ENCODE data around the gene CC2D2B. TPM values are rescaled to one million over a fixed set of nuclear protein-coding genes. Genes with fewer than 3 reads are reported as not detected.
A peak's percentile ranks its signal among the peaks of the same experiment; 100 is the strongest.
"Not testable (repeated sequence)": the region's sequence is repeated elsewhere in the genome, so short reads cannot be mapped to it uniquely, and the experiment has no call there.

The CC2D2B gene
- total and polyA plus RNA-seq, 5 donors from 2014 or later: 0.63 to 3.1 TPM; not detected in 3

GRCh38 chr10:95909561-95909960 lies 1.8 kb downstream of the CC2D2B start:
- Histone ChIP-seq H3K4me3 (ENCODE audit: low read depth, low read length) (no peak overlapping the region), H3K9me3 (ENCODE audit: control insufficient read depth in 2 of 2, low read length in 2 of 2) (no peaks in the 10 kb centered on the region), H3K27me3 (ENCODE audit: control insufficient read depth, insufficient read depth, low read length) (peaks cover 2% of the 10 kb centered on the region), H3K27ac (ENCODE audit: insufficient read depth, low read length, poor library complexity, severe bottlenecking) (no peak overlapping the region), H3K4me1 (ENCODE audit: control insufficient read depth, insufficient read depth, low read length, poor library complexity, severe bottlenecking) (peaks cover 10% of the 10 kb centered on the region), H3K36me3 (ENCODE audit: control insufficient read depth, insufficient read depth, low read length) (no peaks in the 10 kb centered on the region)
- H3K4me1 Mint-ChIP-seq: peaks cover 4 to 20% (median 8%) of the 10 kb centered on the region in 4 donors
- no peak for ATAC-seq (ENCODE audit: low read depth in 2 of 2)
- no peak for DNase-seq
- no peak overlapping the region for H3K27ac Mint-ChIP-seq
- no peaks in the 10 kb centered on the region for H3K9me3 Mint-ChIP-seq
- peaks cover 3% of the 10 kb centered on the region for H3K36me3 Mint-ChIP-seq
- H3K4me3 Mint-ChIP-seq: no peak overlapping the region
- peaks cover 13% of the 10 kb centered on the region for H3K27me3 Mint-ChIP-seq

GRCh38 chr10:95916039-95916438 lies 8.3 kb downstream of the CC2D2B start:
- not testable (repeated sequence) for H3K9me3 ChIP-seq (ENCODE audit: control insufficient read depth in 2 of 2, low read length in 2 of 2); H3K4me3 Mint-ChIP-seq; H3K27me3 ChIP-seq (ENCODE audit: control insufficient read depth, insufficient read depth, low read length); H3K27ac Mint-ChIP-seq; H3K4me3 ChIP-seq (ENCODE audit: low read depth, low read length); H3K9me3 Mint-ChIP-seq; H3K36me3 ChIP-seq (ENCODE audit: control insufficient read depth, insufficient read depth, low read length); DNase-seq; H3K36me3 Mint-ChIP-seq; H3K4me1 ChIP-seq (ENCODE audit: control insufficient read depth, insufficient read depth, low read length, poor library complexity, severe bottlenecking); H3K27ac ChIP-seq (ENCODE audit: insufficient read depth, low read length, poor library complexity, severe bottlenecking); ATAC-seq (ENCODE audit: low read depth in 2 of 2); H3K4me1 Mint-ChIP-seq
- H3K27me3 Mint-ChIP-seq: peaks cover 27% of the 10 kb centered on the region

GRCh38 chr10:95920798-95921426 lies 13.1 kb downstream of the CC2D2B start:
- no peak for ATAC-seq (ENCODE audit: low read depth in 2 of 2)
- DNase-seq: no peak
- H3K27me3 Mint-ChIP-seq: peaks cover 15% of the 10 kb centered on the region

GRCh38 chr10:95925033-95925432 lies 17.3 kb downstream of the CC2D2B start:
- Mint-ChIP-seq H3K9me3 (no peaks in the 10 kb centered on the region), H3K27me3 (peaks cover 12% of the 10 kb centered on the region), H3K4me3 (no peak overlapping the region), H3K27ac (no peak overlapping the region), H3K36me3 (no peaks in the 10 kb centered on the region), H3K4me1 (no peaks in the 10 kb centered on the region)
- peaks cover 2% of the 10 kb centered on the region for H3K27me3 ChIP-seq (ENCODE audit: control insufficient read depth, insufficient read depth, low read length)
- ATAC-seq (ENCODE audit: low read depth in 2 of 2): no peak
- DNase-seq: no peak
- no peak overlapping the region for H3K4me3 ChIP-seq (ENCODE audit: low read depth, low read length)
- no peak overlapping the region for H3K27ac ChIP-seq (ENCODE audit: insufficient read depth, low read length, poor library complexity, severe bottlenecking)
- no peaks in the 10 kb centered on the region for H3K4me1 ChIP-seq (ENCODE audit: control insufficient read depth, insufficient read depth, low read length, poor library complexity, severe bottlenecking)
- H3K36me3 ChIP-seq (ENCODE audit: control insufficient read depth, insufficient read depth, low read length): no peaks in the 10 kb centered on the region
- H3K9me3 ChIP-seq (ENCODE audit: control insufficient read depth in 2 of 2, low read length in 2 of 2): no peaks in the 10 kb centered on the region

More at GRCh38 chr10:95920798-95921426, 13.1 kb downstream of the CC2D2B start:
- peaks cover 2% of the 10 kb centered on the region for H3K27me3 ChIP-seq (ENCODE audit: control insufficient read depth, insufficient read depth, low read length)
- Mint-ChIP-seq H3K4me1 (no peaks in the 10 kb centered on the region), H3K9me3 (peaks cover 0 to 1% (median 0%) of the 10 kb centered on the region in 7 donors), H3K36me3 (no peaks in the 10 kb centered on the region), H3K27ac (no peak overlapping the region), H3K4me3 (no peak overlapping the region)
- H3K9me3 ChIP-seq (ENCODE audit: control insufficient read depth in 2 of 2, low read length in 2 of 2): no peaks in the 10 kb centered on the region
- H3K27ac ChIP-seq (ENCODE audit: insufficient read depth, low read length, poor library complexity, severe bottlenecking): no peak overlapping the region
- H3K36me3 ChIP-seq (ENCODE audit: control insufficient read depth, insufficient read depth, low read length): no peaks in the 10 kb centered on the region
- no peaks in the 10 kb centered on the region for H3K4me1 ChIP-seq (ENCODE audit: control insufficient read depth, insufficient read depth, low read length, poor library complexity, severe bottlenecking)
- H3K4me3 ChIP-seq (ENCODE audit: low read depth, low read length): no peak overlapping the region

- Histone ChIP-seq H3K27ac (ENCODE audit: insufficient read depth, low read length, poor library complexity, severe bottlenecking) (no peak overlapping the region), H3K4me1 (ENCODE audit: control insufficient read depth, insufficient read depth, low read length, poor library complexity, severe bottlenecking) (no peaks in the 10 kb centered on the region), H3K9me3 (ENCODE audit: control insufficient read depth in 2 of 2, low read length in 2 of 2) (peaks cover 0 to 5% of the 10 kb centered on the region in 2 experiments), H3K4me3 (ENCODE audit: low read depth, low read length) (no peak overlapping the region), H3K27me3 (ENCODE audit: control insufficient read depth, insufficient read depth, low read length) (no peaks in the 10 kb centered on the region), H3K36me3 (ENCODE audit: control insufficient read depth, insufficient read depth, low read length) (no peaks in the 10 kb centered on the region)
- no peak overlapping the region for H3K4me3 Mint-ChIP-seq
- H3K36me3 Mint-ChIP-seq: no peaks in the 10 kb centered on the region
- H3K27me3 Mint-ChIP-seq: peaks cover 14% of the 10 kb centered on the region
- DNase-seq (no peak), ATAC-seq (ENCODE audit: low read depth in 2 of 2) (no peak)
- H3K4me1 Mint-ChIP-seq: peaks cover 0 to 5% (median 3%) of the 10 kb centered on the region in 4 donors
- H3K27ac Mint-ChIP-seq: no peak overlapping the region
- peaks cover 0 to 17% (median 2%) of the 10 kb centered on the region in 7 donors for H3K9me3 Mint-ChIP-seq
These were observed 27.7 kb downstream of the CC2D2B start for GRCh38 chr10:95935429-95935828.

GRCh38 chr10:95941115-95941514 lies 33.3 kb downstream of the CC2D2B start:
- no peak for ATAC-seq (ENCODE audit: low read depth in 2 of 2)
- Mint-ChIP-seq H3K4me3 (no peak overlapping the region), H3K4me1 (peaks cover 0 to 4% (median 0%) of the 10 kb centered on the region in 4 donors), H3K36me3 (peaks cover 5% of the 10 kb centered on the region), H3K27me3 (peaks cover 7% of the 10 kb centered on the region), H3K9me3 (peaks cover 0 to 17% (median 5%) of the 10 kb centered on the region in 7 donors), H3K27ac (no peak overlapping the region)
- H3K4me3 ChIP-seq (ENCODE audit: low read depth, low read length): no peak overlapping the region
- H3K9me3 ChIP-seq (ENCODE audit: control insufficient read depth in 2 of 2, low read length in 2 of 2): peaks cover 0 to 5% of the 10 kb centered on the region in 2 experiments
- H3K4me1 ChIP-seq (ENCODE audit: control insufficient read depth, insufficient read depth, low read length, poor library complexity, severe bottlenecking): no peaks in the 10 kb centered on the region
- no peak for DNase-seq
- H3K27ac ChIP-seq (ENCODE audit: insufficient read depth, low read length, poor library complexity, severe bottlenecking): no peak overlapping the region
- no peaks in the 10 kb centered on the region for H3K36me3 ChIP-seq (ENCODE audit: control insufficient read depth, insufficient read depth, low read length)
- no peaks in the 10 kb centered on the region for H3K27me3 ChIP-seq (ENCODE audit: control insufficient read depth, insufficient read depth, low read length)

- Histone ChIP-seq H3K9me3 (ENCODE audit: control insufficient read depth in 2 of 2, low read length in 2 of 2) (peaks cover 7 to 17% of the 10 kb centered on the region in 2 experiments), H3K4me3 (ENCODE audit: low read depth, low read length) (peak overlapping the region; percentile 71), H3K27me3 (ENCODE audit: control insufficient read depth, insufficient read depth, low read length) (no peaks in the 10 kb centered on the region), H3K36me3 (ENCODE audit: control insufficient read depth, insufficient read depth, low read length) (no peaks in the 10 kb centered on the region), H3K27ac (ENCODE audit: insufficient read depth, low read length, poor library complexity, severe bottlenecking) (peak overlapping the region; percentile 65), H3K4me1 (ENCODE audit: control insufficient read depth, insufficient read depth, low read length, poor library complexity, severe bottlenecking) (peaks cover 19% of the 10 kb centered on the region)
- Mint-ChIP-seq H3K36me3 (no peaks in the 10 kb centered on the region), H3K27me3 (no peaks in the 10 kb centered on the region), H3K4me1 (peaks cover 9 to 27% (median 15%) of the 10 kb centered on the region in 4 donors), H3K4me3 (peak overlapping the region; percentile 5 to 62 (median 34)), H3K27ac (peak overlapping the region; percentile 70 to 89 (median 79)), H3K9me3 (peaks cover 0 to 10% (median 6%) of the 10 kb centered on the region in 7 donors)
- DNase-seq (peak in 2 of 3 donors; percentile 33 to 74), ATAC-seq (ENCODE audit: low read depth in 2 of 2) (peak; percentile 72 to 81)
These were observed 55.6 kb downstream of the CC2D2B start for GRCh38 chr10:95963202-95963990.
